HCEC 1CT (cell line): ENCODE measurements around the gene LYSMD3.
"Not testable (repeated sequence)": the region's sequence is repeated elsewhere in the genome, so short reads cannot be mapped to it uniquely, and the experiment has no call there.

Experiments used
- DNase-seq: peaks from one replicate; pipeline ENCODE4 v3.0.0-alpha.2; 2017

Gene LYSMD3

GRCh38 chr5:90529194-90529938 lies at the start of gene LYSMD3:
LYSMD3 (minus strand) TSS chr5:90529584; CDS start chr5:90525289, 4,295 bp downstream.
- DNase-seq, result peak; percentile 98

GRCh38 chr5:90576566-90576965 lies 47.2 kb upstream of the LYSMD3 start:
- not testable (repeated sequence) for DNase-seq

GRCh38 chr5:90575712-90576111 lies 46.3 kb upstream of the LYSMD3 start:
- no peak for DNase-seq

GRCh38 chr5:90571147-90571773 lies 41.9 kb upstream of the LYSMD3 start:
- no peak for DNase-seq

- DNase-seq, result no peak
Observed at GRCh38 chr5:90570034-90570433, 40.6 kb upstream of the LYSMD3 start.

GRCh38 chr5:90569084-90569483 lies 39.7 kb upstream of the LYSMD3 start:
- DNase-seq, result no peak

GRCh38 chr5:90565491-90565890 lies 36.1 kb upstream of the LYSMD3 start:
- DNase-seq, result no peak

GRCh38 chr5:90563108-90563507 lies 33.7 kb upstream of the LYSMD3 start:
- no peak for DNase-seq

- DNase-seq, result no peak
Observed at GRCh38 chr5:90562341-90562740, 33.0 kb upstream of the LYSMD3 start.

GRCh38 chr5:90561766-90562165 lies 32.4 kb upstream of the LYSMD3 start:
- no peak for DNase-seq

GRCh38 chr5:90560771-90561170 lies 31.4 kb upstream of the LYSMD3 start:
- no peak for DNase-seq

GRCh38 chr5:90558344-90559192 lies 29.2 kb upstream of the LYSMD3 start, which contains the start of gene ADGRV1:
ADGRV1 (plus strand) TSS chr5:90558797; CDS start chr5:90558896, 99 bp downstream.
- DNase-seq, result no peak

- no peak for DNase-seq
Observed at GRCh38 chr5:90557871-90558270, 28.5 kb upstream of the LYSMD3 start.

GRCh38 chr5:90557391-90557790 lies 28.0 kb upstream of the LYSMD3 start:
- DNase-seq, result no peak

GRCh38 chr5:90555666-90556065 lies 26.3 kb upstream of the LYSMD3 start:
- DNase-seq, result no peak

- DNase-seq, result no peak
Observed at GRCh38 chr5:90554358-90555006, 25.1 kb upstream of the LYSMD3 start.

GRCh38 chr5:90553711-90554110 lies 24.3 kb upstream of the LYSMD3 start:
- DNase-seq, result no peak

- no peak for DNase-seq
Observed at GRCh38 chr5:90551376-90551775, 22.0 kb upstream of the LYSMD3 start.

GRCh38 chr5:90550963-90551362 lies 21.6 kb upstream of the LYSMD3 start:
- no peak for DNase-seq

- no peak for DNase-seq
Observed at GRCh38 chr5:90549729-90550275, 20.4 kb upstream of the LYSMD3 start.

GRCh38 chr5:90549223-90549622 lies 19.8 kb upstream of the LYSMD3 start:
- no peak for DNase-seq

GRCh38 chr5:90548069-90548593 lies 18.7 kb upstream of the LYSMD3 start:
- no peak for DNase-seq
